GM19372 (cell line): Measurements from ENCODE around the gene PDE6B.
"Not testable (repeated sequence)": the region's sequence is repeated elsewhere in the genome, so short reads cannot be mapped to it uniquely, and the experiment has no call there.

Experiments used
- ATAC-seq: cut with Tn5 transposase; IDR thresholded peaks from one replicate; pipeline ENCODE4 v1.9.1; 2021; ENCODE audit warnings: mild to moderate bottlenecking, low read depth, moderate library complexity; ENCODE audit not compliant: unreplicated experiment

PDE6B gene

DNA sequence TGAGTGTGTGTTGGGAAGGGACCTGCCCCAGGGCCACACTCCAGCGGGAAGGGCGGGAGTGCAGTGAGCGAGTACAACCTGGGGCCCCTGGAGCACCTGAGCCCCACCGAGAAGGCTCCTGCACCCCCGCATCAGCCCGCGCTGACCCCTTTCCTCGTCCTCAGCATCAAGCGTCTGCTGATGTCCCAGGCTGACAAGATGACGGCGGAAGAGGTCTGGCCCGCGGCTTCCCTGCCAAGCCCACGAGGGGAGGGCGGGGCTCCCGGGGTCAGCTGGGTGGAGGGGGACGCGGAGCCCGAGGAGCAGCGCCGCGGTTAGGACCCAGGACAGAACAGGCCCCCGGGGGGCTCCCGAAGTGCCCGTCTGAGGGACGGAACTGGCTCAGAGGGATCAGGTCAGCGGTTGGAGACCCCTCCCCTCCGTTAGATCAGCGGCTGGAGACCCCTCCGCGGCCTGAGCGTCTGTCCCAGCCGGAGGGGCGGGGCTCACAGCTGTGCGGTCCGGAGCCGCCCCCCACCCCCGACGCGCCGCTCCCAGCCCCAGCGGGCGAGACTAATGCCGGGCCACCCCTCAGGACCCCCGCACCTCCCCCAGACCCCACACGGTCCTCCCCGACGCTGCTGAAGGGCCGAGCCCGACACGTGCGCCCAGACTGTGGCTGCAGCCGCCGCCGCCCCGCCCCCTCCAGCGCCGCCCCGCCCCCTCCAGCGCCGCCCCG lies 55.7 kb downstream of the PDE6B start:
- ATAC-seq, result no peak

DNA sequence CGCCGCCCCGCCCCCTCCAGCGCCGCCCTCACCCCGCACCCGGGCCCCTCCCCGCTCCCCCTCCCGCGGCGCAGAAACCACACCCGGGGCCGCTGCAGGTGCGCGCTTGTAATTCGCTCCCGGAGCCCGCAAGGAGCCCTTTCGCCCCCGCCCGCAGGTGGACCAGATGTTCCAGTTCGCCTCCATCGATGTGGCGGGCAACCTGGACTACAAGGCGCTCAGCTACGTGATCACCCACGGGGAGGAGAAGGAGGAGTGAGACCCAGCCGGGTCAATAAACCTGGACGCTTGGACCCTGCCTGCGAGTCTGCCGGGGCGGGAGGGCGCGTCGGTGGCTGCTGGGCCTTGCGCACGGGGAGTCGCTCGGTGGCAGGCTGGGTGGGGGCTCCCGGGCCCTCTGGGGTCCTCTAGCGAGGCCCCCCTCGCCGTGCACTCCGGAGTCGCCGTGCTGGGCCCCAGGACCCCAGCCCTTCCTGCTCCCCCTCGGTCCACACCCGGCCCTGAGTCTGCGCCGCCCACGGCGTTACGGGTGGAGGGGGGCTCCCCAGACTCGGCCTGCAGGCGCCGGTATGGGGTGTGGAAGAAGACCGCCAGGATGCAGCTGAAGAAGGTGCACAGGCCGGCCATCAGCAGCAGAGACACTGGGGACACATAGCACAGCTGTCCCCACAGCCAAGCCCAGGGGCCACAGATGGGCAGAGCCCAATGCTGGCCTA lies 56.5 kb downstream of the PDE6B start:
- ATAC-seq, result no peak

DNA sequence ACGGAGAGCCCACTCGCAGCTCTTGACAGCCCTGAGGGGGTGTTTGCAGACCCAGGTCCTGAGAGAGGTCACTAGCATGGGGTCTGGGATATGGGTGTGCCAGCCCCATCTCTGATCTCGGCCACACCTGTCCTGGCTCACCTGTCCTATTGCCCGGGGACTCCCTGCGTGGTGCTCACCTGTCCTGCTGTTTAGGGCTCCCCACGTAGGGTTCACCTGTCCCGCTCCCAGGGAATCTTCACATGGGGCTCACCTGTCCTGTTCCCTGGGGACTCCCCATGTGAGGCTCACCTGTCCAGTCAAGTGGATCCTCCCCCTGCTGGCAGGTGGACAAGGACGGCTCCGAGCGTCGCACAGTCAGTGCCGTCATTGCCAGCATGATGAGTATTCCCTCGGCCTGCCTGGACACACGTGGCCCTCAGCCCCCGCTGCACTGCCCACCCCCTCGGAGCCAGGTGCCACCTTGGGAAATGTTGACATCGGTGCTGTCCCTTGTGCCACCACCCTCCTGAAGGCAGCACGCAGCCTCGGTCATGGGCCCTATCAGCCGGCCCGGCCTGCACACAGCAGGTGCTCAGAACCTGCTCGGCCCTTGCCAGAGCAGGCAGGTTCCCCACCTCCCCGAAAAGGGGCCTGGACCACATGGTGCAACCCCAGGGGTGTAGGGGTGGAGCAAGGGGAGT lies 57.3 kb downstream of the PDE6B start:
- ATAC-seq, result no peak

DNA sequence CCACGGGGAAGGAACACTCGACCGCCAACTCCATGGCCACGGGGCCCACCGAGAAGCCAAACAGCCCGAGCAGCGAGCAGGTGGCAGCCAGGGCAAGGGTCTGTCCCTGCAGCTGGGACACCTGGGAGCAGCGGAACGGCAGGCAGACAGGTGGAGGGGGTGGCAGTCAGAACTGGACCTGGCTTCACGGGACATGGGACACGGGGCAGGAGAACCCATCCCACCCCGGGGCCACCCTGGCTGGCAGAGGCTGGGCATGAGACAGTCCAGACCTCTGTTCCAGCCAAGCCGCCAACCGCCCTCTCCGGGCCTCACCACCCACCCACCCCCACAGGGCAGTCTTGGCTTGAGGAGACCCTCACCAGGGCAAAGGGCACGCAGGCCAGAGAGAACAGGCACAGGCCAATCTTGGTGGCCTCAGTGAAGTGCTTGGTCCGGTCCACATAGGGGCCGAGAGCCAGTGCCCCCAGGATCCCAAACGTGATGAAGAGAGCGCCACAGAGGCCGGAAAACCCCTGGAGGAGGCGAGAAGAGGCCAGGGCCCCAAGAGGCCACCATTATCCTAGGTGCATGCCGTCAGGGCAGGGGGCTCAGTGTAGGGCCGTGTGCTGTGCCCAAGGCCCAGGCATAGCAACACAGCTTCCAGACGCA lies 58.0 kb downstream of the PDE6B start:
- ATAC-seq, result no peak

DNA sequence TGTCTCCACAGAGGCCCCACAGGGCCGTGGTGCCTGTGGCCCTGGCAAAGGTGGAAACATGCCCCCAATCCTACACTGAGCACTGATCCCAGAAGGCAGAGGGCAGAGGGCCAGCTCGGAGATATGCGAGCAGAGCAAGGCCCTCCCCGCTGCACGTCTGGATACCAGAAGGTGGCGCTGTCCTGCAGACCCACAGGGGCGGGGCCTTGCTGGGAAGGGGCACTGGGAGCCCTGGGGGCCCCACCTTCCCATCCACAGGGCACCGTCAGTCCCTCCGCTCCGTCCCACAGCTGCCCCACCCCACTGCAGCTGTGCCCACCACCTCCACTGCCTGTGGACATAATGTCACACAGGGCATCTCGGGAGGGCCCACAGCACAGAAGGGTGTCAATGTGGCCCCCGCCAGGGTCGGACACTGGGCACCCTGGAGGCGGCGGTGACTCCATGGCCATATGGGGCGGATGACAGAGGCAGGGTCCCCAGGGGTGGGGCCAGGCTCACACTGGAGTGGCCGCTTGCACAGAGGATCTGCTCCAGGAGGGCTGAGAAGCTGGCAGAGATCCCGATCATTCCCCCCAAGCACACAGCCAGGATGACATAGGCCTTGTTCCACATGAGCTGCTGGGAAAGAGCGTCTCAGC lies 58.7 kb downstream of the PDE6B start:
- ATAC-seq, result no peak

DNA sequence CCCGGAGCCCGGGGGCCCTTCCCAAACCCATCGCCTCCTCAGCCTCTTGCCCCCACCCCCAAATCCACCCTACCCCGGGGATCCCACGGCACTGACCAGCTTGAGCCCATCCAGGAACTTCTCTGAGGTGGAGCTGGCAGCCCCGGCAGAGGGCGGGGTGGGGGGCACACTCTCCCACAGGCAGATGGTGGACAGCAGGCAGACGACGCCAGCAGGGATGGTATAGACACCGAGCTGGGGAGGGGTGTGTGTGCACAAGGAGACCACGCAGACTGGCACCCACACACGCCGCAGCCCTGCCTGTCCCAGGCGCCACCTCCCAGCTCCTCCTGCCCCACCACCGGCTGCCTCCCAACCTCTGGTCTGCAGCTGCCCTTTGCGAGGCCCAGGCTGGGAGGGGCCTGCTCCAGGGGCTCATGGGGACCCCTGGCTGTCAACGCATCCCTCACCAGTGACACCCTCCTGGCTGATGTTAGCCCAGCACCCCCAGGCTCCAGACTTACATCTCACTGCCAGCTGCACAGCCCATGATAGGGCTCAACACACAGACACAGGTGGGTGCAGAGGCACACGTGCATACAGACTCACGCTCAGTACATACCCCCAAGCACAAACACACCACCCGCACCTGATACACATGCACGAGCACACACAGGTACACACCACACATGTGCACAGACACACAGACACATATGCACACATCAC lies 59.4 kb downstream of the PDE6B start:
- no peak for ATAC-seq

DNA sequence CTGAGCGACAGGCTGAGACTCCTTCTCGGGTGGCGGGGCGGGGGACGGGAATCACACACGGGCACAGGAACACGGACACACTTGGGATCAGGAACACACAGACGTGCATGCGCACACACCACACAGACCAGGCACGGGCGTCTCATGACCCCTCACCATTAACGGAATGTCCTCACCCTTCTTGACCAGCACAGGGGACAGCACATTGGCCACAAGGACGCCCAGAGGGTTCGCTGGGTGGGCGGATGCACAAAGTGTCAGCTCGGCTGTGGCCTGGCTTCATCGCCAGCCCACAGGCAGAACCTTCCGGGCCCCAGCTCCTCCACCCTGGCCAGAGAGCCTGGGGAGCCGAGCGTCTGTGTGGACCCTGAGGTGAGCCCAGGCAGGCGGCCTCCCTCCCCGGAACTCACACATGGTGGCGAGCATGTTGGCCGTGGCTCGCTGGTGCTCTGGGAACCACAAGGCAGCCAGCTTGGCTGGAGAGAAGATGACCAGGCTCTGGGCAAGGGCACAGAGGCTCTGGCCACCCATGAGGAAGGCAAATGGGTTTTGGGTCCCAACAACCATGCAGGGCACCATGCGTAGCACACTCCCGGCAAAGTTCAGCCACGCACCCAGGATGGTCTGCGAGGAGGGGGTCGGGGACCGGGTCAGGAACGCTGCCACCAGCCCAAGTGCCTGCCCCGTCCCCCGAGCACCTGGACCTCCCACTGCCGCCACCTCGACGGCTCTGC lies 60.5 kb downstream of the PDE6B start:
- ATAC-seq, result no peak

DNA sequence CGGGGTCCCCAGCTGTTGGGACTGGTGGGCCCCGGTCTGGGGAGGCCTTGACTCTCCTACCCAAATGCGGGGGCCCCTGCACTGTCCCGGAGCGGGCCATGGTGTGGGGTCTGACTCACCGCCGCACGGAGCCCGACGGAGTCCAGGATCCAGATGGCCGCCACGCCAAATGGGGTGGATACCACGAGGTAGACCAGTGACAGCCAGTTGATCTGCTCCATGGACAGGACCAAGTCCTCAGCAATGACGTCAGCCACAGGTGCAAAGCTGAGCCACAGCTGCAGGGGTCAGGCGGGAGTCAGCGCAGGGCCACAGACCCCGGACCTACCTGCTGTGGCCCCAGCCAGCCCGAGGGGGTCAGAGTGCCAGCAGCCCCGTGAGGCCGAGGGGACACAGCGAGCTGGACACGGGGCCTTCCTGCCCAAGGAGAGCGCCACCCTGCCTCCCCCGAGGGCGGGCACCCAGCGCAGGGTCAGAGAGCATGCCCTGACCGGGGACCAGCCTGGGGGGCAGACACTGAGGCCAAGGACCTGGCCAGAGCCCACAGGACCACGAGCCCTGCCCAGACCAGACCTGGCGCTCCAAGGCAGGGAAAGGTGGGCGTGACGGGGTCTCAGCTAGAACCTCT lies 61.2 kb downstream of the PDE6B start:
- ATAC-seq, result no peak

DNA sequence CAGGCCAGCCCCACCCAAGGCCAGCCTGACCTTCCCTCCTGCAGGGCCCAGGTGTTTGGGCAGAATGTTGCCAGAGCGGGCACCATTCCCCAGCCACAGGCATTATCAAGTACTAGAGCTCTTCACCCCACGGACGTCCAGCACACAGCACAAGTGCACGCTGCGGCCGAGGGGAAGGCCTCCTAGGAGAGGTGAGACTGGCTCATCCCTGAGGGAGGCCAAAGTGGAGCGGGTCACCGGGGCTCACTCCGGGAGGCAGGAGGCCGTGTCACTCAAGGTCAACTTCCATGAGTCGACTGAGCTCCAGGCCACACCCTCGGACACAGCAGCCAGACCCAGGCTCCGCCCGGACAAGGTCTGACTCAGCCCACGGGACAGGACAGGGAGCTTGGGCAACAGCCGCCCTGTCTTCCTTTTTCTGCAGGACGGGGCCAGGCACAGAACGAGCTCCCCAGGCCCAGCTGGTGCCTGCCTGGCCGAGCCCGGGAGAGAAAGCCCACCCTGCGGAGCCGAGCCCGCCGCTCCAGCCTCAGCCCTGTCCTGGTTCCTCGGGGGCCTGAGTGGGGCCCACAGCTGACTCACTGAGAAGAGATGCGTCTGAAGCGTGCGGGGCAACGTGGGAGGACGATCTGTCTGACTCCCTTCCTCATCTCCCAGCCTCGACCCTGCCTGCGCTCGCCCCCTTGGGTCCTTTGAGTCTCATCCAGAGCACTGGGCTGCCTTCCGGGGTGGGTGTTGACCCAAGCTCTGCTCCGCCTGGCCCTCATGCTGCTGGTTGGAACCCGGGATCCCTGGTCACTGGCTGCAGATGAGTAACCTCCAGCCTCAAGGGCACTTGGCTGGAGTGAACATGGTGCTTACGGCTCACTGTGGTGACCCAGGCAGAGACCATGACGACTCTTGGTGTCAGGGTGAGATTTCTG lies 61.9 kb downstream of the PDE6B start:
- ATAC-seq, result no peak

DNA sequence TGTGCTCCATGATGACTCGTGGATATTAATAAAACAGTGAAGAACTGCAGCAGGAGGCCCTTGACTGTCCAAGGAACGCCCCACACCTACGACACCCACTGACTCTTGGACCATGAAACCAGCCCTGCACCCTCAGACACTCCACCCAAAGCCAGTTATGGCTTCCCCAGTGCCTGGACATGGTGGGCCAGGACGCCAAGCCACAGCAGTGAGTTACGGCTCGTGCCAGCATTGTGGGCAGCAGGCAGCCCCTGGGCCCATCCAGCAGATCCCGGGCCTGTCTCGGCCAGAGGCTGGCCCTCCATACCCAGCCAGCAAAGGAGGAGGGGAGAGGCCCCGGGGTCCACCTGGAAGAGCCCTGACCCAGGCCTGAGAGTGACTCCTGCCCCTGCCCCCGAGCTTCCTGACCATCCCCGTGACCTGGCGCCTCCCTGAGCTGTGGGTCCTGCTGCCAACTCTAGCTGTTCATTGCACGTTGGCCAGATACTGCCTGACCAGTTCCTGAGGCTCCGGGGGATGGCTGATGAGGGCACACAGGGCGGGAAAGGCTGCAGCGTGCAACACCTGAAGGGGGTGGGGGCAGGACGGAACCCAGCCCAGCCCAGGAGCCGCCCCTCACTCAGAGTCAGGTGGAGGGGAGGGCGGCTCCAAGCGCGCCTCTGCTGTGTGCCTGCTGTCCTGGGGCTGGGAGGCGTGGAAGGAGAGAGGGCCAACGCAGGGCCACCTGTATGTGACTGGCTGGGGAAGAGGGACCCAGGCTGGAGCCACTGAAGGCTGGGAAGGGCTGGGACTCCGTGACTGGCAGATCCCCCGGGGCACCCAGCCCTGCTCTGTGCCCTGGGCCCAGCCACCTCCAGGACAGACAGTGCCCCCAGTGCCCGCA lies 62.8 kb downstream of the PDE6B start:
- no peak for ATAC-seq

DNA sequence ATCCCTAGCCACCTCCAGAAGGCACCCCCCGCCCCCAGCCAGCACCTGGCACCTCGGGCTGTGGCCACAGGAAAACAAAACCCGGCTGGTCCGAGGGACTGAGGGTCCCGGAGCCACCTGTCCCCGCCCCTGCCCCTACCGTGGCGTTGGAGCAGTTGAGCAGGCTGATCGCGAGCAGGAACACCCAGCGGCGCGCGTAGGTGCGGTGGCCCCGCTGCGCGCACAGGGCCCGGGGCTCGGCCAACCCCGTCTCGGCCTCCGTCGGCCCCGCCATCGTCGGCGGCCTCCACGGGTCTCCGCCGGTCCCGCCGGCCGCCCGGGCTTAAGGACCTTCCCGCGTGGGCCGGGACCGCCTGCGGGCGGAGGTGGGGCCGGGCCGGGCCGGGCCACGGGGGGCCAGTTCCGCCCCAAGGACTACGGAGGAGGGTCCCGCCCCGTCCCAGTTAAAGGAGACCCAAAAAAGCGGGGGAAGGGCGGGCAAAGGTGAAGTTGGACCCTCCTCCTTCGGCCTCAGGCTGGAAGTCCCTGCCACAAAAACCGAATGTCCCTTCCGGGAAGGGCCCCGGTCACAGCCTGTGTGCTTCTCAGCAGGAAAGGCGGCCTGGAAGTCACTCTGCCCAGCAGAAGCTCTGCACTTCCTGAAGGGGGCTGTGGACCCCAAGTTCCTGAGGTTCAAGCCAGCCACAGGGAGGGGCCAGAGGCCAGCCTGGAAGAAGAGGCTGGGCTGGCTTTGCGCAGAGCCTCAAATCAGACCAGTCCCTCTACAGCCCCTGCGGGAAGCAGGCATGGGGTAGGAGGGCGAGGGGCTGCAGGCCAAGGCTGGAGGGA lies 63.7 kb downstream of the PDE6B start, which contains the start of gene SLC49A3:
TSS of gene SLC49A3 (minus strand) at position 298 of the 828 bp plus-strand sequence. CDS start at position 274, 24 bp downstream.
- ATAC-seq, result no peak

DNA sequence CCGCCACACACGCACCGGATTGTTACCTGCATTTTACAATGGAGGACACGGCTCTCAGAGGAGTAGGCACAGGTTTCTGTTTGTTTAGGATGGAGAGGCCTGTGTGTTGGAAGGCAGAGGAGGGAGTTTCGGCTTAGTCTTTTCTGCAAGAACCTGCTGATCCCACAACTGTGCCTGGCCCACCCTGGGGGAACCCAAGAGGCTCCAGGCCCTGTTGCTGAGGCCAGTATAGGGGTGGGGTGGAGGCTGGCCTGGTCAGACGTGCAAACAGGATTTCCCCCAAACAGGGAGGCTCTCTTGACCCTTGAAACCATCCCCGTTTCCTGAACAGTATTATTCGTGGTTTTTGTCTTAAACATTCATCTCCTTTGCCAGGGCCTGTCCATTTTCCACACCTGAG lies 64.3 kb downstream of the PDE6B start:
- ATAC-seq, result no peak

DNA sequence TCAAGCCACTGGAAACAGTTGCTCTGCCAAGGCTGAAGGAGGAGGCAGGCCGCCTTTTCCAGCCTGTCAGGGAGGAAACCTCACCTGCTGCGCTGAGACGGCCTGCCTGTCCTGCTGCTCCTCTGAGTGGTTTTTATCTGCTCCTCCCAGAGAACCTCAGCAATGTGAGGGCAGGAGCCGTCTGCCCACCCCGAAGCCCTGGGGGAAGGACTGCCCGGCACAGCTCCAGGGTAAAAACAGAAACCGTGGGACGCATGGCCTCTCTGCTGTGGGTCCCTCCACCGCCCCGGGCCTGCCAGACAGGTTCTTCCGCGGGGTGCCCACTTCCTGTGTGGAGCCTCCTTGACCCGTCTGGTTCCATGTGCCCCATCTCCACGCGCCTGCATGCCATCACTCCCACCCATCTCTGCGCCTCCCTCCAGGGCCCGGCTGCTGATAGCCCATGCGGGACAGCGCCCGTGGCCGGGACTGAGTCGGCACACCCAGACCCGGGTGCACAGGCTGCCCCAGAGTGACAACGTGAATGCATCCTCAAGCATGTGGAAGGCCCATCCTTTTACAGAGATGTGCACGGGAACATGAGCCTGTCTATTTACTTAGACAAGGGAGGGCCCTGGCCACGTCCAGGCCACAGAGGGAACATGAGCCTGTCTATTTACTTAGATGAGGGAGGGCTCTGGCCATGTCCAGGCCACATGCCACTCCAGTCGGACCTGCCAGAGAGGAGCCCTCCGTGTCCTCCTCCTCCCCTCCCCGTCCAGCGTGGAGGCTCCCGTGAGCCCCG lies 67.6 kb downstream of the PDE6B start:
- ATAC-seq, result no peak

DNA sequence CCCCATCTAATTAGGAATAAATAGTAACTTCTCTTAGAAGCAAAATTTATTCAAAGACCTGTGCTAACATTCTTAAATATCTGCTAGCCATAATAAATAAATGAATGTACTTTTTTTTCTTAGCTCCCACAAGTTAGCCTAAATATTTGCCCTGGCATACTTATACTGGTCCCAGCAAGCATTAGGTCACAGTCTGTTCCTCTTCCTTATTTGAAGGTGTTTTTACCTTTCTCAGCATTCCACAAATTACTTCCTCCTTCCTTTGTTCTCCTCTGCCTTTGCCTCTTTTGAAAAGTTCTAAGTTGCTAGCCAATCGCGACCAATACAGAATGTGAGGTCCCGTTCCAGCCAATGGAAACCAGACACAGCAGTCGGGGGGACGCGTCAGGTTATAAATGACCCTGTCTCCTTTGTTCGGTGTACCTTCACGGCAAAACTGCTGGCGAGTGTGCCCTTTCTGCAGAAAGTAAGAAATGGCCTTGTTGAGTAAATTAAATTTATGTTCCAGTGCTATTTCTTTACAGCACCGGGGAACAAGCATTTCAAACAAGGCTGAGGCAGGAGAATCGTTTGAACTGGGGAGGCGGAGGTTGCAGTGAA lies 69.1 kb downstream of the PDE6B start:
- not testable (repeated sequence) for ATAC-seq
